Panc1 (cell line): ENCODE measurements around the gene SMIM27.

Experiments
- POLR2AphosphoS5 ChIP-seq: IDR thresholded peaks from 2 replicates; pipeline ENCODE4 v1.6.1; 2012; ENCODE audit warnings: mild to moderate bottlenecking, low read depth, low read length, moderate library complexity
- TF ChIP-seq, protein P1 (sequence below): fragments of 450-650 bp; IDR thresholded peaks from 2 replicates; pipeline ENCODE4 v1.5.1; 2017; ENCODE audit warnings: mild to moderate bottlenecking

DNA sequence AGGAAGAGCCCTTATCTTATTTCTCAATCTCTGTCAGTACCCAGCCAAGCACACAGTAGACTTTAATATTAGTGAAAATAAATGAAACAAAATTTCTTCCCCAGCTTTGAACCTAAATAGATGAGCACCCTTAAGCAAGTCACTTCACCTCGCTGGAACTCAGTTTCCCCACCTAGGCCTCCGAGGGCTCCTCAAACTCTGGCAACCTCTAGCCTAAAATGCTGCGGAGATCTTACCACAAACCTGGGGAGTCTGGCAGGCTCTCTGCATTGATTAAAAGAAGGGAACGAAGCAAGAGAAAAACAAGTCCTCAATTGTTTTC is 26.5 kb upstream of the SMIM27 start:
- TF ChIP-seq, protein P1, sequence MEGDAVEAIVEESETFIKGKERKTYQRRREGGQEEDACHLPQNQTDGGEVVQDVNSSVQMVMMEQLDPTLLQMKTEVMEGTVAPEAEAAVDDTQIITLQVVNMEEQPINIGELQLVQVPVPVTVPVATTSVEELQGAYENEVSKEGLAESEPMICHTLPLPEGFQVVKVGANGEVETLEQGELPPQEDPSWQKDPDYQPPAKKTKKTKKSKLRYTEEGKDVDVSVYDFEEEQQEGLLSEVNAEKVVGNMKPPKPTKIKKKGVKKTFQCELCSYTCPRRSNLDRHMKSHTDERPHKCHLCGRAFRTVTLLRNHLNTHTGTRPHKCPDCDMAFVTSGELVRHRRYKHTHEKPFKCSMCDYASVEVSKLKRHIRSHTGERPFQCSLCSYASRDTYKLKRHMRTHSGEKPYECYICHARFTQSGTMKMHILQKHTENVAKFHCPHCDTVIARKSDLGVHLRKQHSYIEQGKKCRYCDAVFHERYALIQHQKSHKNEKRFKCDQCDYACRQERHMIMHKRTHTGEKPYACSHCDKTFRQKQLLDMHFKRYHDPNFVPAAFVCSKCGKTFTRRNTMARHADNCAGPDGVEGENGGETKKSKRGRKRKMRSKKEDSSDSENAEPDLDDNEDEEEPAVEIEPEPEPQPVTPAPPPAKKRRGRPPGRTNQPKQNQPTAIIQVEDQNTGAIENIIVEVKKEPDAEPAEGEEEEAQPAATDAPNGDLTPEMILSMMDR, result no peak
- TF ChIP-seq POLR2AphosphoS5, result no peak
